Chondrocyte (in vitro differentiated cells): ENCODE measurements around the gene PRM3. TPM values are rescaled to one million over a fixed set of nuclear protein-coding genes. Genes with fewer than 3 reads are reported as not detected.

Experiments used
- DNase-seq: peaks from one replicate; pipeline ENCODE4 v3.0.0; 2021; ENCODE audit warnings: mixed read lengths, low spot score
- H3K27ac Mint-ChIP-seq: one replicate; pipeline ENCODE4 v1.8.0; 2021; ENCODE audit warnings: mild to moderate bottlenecking, moderate library complexity, mixed read lengths; ENCODE audit not compliant: unreplicated experiment
- H3K27me3 Mint-ChIP-seq: 2 replicates; pipeline ENCODE4 v1.8.0; 2021; ENCODE audit warnings: low read depth, mixed read lengths
- H3K36me3 Mint-ChIP-seq: 2 replicates; pipeline ENCODE4 v1.8.0; 2021; ENCODE audit warnings: low read depth, mixed read lengths
- H3K4me1 Mint-ChIP-seq: 2 replicates; pipeline ENCODE4 v1.8.0; 2021; ENCODE audit warnings: low read depth, mild to moderate bottlenecking, mixed read lengths
- H3K4me3 Mint-ChIP-seq: one replicate; pipeline ENCODE4 v1.8.0; 2021; ENCODE audit warnings: mild to moderate bottlenecking, moderate library complexity, mixed read lengths; ENCODE audit not compliant: unreplicated experiment
- H3K9me3 Mint-ChIP-seq: 2 replicates; pipeline ENCODE4 v1.8.0; 2021; ENCODE audit warnings: low read depth, mixed read lengths
- long read RNA-seq: library from polyadenylated mRNA; stranded (forward); transcript quantifications from one replicate; pipeline ENCODE4 v2.0.0, GENCODE V29; 2021
- total RNA-seq: library from RNA; stranded (reverse); gene quantifications from 3 replicates; pipeline ENCODE4 v1.2.1, GENCODE V29; 2021
- TF ChIP-seq, protein P1 (sequence below): fragments of 200-600 bp; sonication (generic); IDR thresholded peaks from 2 replicates; pipeline ENCODE4 v1.5.0; 2021; ENCODE audit warnings: antibody characterized with exemption, mild to moderate bottlenecking, moderate library complexity

PRM3 gene, protein sequence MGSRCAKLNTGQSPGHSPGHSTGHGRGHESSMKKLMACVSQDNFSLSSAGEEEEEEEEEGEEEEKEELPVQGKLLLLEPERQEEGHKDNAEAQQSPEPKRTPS
- total RNA-seq: not detected in 3 replicates
- long read RNA-seq: 0 reads

DNA sequence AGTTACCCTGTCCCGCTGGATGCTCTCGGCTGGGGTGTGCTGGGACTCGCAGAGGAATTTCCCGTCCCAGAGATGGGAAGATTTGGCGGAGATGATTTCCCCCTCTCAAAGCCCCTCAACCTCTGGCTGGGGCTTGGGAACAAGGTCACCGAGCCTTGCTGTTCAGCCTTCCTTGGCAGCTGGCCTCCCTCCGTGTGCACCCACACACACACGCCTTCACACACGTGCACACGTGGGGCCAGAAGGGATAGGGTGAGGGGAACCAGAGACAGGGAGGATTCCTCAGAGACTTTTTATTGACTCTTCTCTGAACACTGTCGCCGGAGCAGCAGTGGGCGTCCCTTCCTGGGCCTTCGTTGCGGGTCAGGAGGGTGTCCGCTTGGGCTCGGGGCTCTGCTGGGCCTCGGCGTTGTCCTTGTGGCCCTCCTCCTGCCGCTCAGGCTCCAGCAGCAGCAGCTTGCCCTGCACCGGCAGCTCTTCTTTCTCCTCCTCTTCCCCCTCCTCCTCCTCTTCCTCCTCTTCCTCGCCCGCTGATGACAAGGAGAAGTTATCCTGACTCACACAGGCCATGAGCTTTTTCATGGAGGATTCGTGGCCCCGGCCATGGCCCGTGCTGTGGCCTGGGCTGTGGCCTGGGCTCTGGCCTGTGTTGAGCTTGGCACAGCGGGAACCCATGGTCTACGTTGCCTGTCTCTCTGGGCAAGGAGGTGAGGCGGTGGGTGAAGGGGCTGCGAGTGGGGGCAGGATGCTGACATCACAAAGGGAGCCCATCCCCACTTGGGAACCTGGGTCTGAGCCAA, at the start of gene PRM3:
PRM3 (minus strand) TSS at position 709 of the 800 bp plus-strand sequence; CDS start at position 675, 34 bp downstream.
- DNase-seq: no peak
- TF ChIP-seq, protein P1, sequence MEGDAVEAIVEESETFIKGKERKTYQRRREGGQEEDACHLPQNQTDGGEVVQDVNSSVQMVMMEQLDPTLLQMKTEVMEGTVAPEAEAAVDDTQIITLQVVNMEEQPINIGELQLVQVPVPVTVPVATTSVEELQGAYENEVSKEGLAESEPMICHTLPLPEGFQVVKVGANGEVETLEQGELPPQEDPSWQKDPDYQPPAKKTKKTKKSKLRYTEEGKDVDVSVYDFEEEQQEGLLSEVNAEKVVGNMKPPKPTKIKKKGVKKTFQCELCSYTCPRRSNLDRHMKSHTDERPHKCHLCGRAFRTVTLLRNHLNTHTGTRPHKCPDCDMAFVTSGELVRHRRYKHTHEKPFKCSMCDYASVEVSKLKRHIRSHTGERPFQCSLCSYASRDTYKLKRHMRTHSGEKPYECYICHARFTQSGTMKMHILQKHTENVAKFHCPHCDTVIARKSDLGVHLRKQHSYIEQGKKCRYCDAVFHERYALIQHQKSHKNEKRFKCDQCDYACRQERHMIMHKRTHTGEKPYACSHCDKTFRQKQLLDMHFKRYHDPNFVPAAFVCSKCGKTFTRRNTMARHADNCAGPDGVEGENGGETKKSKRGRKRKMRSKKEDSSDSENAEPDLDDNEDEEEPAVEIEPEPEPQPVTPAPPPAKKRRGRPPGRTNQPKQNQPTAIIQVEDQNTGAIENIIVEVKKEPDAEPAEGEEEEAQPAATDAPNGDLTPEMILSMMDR: no peak
- Mint-ChIP-seq H3K4me1 (no peaks in the 10 kb centered on the region), H3K36me3 (no peaks in the 10 kb centered on the region), H3K27ac (no peak within 1 kb of the TSS), H3K4me3 (no peak within 1 kb of the TSS), H3K9me3 (peaks cover 5% of the 10 kb centered on the region), H3K27me3 (no peaks in the 10 kb centered on the region)

DNA sequence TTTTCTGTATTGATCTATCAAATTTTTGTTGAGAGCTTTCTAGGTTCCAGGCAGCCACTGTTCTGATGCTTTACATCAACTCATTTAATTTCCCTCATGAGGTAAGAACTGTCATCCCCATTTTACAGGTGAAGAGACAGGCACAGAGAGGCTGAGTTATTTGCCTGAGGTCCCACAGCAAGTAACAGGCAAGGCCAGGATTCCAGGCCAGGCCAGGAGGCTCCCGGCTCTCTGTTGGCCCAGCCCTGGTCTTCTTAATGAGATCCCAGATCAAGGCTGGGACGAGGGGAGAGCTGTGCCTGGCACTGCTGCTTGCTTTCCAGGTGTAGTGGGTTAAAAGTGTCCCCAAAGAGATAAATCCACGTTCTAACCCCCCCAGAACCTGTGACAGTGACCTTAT, 49.4 kb upstream of the PRM3 start:
- Mint-ChIP-seq H3K4me1 (peaks cover 13% of the 10 kb centered on the region), H3K9me3 (no peaks in the 10 kb centered on the region), H3K4me3 (no peak overlapping the region), H3K36me3 (no peaks in the 10 kb centered on the region), H3K27ac (no peak overlapping the region), H3K27me3 (no peaks in the 10 kb centered on the region)
- no peak for DNase-seq
- TF ChIP-seq, protein P1: no peak

DNA sequence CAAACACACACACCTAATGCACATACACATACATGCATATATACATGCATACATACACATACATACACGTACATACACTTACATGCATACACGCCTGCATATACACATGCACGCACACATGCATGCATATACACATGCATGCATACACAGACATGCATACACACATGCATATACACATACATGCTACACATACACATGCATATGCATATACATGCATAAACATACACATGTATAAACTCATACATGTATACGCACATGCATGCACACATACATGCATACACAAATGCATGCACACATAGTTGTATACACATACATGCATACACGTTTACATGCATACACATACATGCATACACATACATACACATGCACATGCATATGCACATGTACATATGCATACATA, 48.2 kb upstream of the PRM3 start:
- Mint-ChIP-seq H3K27me3 (no peaks in the 10 kb centered on the region), H3K4me3 (no peak overlapping the region), H3K9me3 (no peaks in the 10 kb centered on the region), H3K27ac (no peak overlapping the region), H3K4me1 (peaks cover 7% of the 10 kb centered on the region), H3K36me3 (no peaks in the 10 kb centered on the region)
- TF ChIP-seq, protein P1: no peak
- DNase-seq: no peak

DNA sequence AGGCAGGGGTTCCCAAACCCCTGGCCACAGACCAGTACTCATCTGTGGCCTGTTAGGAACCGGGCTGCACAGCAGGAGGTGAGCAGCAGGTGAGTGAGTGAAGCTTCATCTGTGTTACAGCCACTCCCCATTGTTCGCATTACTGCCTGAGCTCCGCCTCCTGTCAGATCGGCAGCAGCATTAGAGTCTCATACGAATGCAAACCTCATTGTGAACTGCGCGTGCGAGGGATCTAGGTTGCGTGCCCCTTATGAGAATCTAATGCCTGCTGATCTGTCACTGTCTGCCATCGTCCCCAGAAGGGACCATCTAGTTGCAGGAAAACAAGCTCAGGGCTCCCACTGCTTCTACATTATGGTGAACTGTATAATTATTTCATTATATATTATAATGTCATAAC, 46.7 kb upstream of the PRM3 start:
- Mint-ChIP-seq H3K9me3 (no peaks in the 10 kb centered on the region), H3K27me3 (no peaks in the 10 kb centered on the region), H3K36me3 (no peaks in the 10 kb centered on the region), H3K4me3 (no peak overlapping the region), H3K27ac (no peak overlapping the region), H3K4me1 (peaks cover 17% of the 10 kb centered on the region)
- DNase-seq: no peak
- TF ChIP-seq, protein P1: no peak

DNA sequence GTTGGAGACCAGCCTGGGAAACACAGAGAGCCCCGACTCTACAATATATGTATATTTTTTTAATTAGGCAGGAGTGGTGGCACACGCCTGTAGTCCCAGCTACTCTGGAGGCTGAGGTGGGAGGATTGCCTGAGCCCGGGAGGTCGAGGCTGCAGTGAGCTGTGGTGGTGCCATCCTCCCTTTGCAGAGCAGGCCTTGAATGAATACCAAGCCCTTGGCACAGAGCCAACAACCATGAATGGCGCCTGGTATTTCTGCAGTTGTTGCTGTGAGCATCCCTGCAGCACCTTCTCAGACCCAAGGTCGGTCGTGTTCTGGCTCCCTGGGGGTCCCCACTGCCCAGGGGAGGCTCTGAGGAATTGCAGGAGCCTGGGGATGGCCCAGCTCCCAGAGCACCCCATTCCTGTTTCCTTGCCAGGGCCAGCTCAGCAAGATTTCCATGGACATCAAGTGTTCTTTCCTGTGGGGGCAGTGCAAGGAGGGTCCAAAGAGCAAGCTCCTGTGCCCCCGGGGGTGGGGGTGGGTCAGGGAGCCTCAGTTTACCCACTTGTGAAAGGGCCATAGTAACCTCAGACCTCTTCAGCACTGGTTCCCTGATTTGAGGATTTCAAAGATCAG, 46.2 kb upstream of the PRM3 start:
- peaks cover 22% of the 10 kb centered on the region for H3K4me1 Mint-ChIP-seq
- no peak overlapping the region for H3K4me3 Mint-ChIP-seq
- H3K9me3 Mint-ChIP-seq: no peaks in the 10 kb centered on the region
- H3K27me3 Mint-ChIP-seq: no peaks in the 10 kb centered on the region
- H3K36me3 Mint-ChIP-seq: no peaks in the 10 kb centered on the region
- no peak for DNase-seq
- H3K27ac Mint-ChIP-seq: no peak overlapping the region
- TF ChIP-seq, protein P1: no peak
